GM12873 (cell line): Measurements from ENCODE around the gene SUSD4.

Experiments used
- TF ChIP-seq, protein P1 (sequence below): IDR thresholded peaks from 2 replicates; pipeline ENCODE4 v1.5.1; 2012; ENCODE audit warnings: low read depth, mild to moderate bottlenecking, moderate library complexity, low read length, control low read depth; ENCODE audit not compliant: insufficient read depth; ENCODE audit errors: missing control alignments

Gene SUSD4

GRCh38 chr1:223363856-223364684, at the start of gene SUSD4:
Gene SUSD4, minus strand, starts transcription at chr1:223364176. Its CDS starts 751 bp downstream, at chr1:223363425.
- TF ChIP-seq, protein P1, sequence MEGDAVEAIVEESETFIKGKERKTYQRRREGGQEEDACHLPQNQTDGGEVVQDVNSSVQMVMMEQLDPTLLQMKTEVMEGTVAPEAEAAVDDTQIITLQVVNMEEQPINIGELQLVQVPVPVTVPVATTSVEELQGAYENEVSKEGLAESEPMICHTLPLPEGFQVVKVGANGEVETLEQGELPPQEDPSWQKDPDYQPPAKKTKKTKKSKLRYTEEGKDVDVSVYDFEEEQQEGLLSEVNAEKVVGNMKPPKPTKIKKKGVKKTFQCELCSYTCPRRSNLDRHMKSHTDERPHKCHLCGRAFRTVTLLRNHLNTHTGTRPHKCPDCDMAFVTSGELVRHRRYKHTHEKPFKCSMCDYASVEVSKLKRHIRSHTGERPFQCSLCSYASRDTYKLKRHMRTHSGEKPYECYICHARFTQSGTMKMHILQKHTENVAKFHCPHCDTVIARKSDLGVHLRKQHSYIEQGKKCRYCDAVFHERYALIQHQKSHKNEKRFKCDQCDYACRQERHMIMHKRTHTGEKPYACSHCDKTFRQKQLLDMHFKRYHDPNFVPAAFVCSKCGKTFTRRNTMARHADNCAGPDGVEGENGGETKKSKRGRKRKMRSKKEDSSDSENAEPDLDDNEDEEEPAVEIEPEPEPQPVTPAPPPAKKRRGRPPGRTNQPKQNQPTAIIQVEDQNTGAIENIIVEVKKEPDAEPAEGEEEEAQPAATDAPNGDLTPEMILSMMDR, result no peak

GRCh38 chr1:223413216-223413615, 49.2 kb upstream of the SUSD4 start:
- TF ChIP-seq, protein P1, result no peak

GRCh38 chr1:223411710-223412109, 47.7 kb upstream of the SUSD4 start:
- TF ChIP-seq, protein P1, result no peak

DNA sequence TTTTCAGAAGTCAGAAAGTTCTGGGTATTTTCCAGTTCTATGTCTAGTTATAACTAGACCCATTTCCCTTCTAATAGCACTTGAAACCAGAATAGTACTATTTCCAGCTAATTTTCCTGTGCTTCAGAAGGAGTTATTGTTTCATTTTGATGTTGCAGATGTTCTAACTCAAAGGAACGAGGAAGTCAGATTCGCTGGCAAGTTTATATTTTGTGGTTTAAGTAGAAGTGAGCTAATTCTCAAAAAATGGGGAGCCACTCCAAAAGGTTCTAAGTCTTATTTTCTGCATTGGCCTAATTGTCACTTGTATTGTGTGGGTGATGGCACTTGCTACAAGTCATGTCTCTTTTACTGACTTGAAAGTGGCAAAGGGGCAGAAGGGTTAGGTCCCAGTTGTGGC, 47.3 kb upstream of the SUSD4 start:
- TF ChIP-seq, protein P1, result no peak

DNA sequence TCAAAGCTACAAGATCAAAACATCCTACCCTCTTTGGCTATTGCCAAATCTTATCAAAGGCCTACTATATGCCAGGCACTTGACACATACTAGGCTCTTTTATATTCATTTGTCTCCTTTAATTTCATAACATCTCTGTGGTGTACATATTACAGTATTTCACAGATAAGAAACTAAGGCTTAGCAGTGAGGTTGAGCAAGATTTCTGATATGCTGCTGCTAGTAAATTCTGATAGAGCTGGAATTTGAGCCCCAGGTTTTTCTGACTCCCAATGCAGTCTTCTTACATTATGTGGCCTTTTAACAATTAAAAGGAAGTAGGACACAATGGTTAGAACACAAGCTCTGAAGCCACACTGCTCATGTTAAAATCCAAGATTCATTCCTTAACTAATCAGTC, 46.1 kb upstream of the SUSD4 start:
- TF ChIP-seq, protein P1, result no peak

DNA sequence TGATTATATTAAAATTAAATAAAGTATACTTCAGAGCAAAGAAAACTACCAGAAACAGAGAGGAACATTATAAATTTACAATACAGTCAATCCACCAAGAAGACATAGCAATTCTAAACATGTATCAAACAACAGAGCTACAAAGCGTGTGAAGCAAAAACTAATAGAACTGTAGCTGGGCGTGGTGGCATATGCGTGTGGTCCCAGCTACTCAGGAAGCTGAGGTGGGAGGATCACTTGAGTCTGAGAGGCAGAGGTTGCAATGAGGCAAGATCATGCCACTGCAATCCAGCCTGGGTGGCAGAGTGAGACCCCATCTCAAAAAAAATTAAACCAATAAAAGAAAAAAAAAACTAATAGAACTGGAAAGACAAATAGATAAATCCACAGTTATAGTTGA, 41.5 kb upstream of the SUSD4 start:
- TF ChIP-seq, protein P1, result no peak

- TF ChIP-seq, protein P1, result no peak
These were observed 39.3 kb upstream of the SUSD4 start for GRCh38 chr1:223403184-223403815.
